MCF 10A (cell line): ENCODE results near the gene FTCDNL1. TPM values are rescaled to one million over a fixed set of nuclear protein-coding genes. Genes with fewer than 3 reads are reported as not detected.
A peak's percentile ranks its signal among the peaks of the same experiment; 100 is the strongest.

Experiments
- BruUV-seq: library from RNA; stranded (reverse); fragments of 400-500 nt; replicated peaks from 2 replicates; lab custom pipeline; 2021; lab: Mats Ljungman, UMichigan
- CTCF ChIA-PET: fragments of 300-600 bp; sonication (Branson Sonifier 250); formaldehyde crosslinking; extraction: SDS; loops from one replicate; lab custom pipeline; 2021; ENCODE audit warnings: antibody characterized with exemption, inconsistent platforms; lab: Yijun Ruan, JAX
- POLR2A ChIA-PET: fragments of 300-600, 350-650 bp; sonication (Branson Sonifier 250); formaldehyde crosslinking; extraction: SDS; loops from one replicate; lab custom pipeline; 2020; ENCODE audit warnings: antibody characterized with exemption, inconsistent platforms; lab: Yijun Ruan, JAX
- DNase-seq: peaks from one replicate; pipeline ENCODE4 v3.0.0-alpha.2; 2018; ENCODE audit not compliant: unreplicated experiment
- H3K27ac Mint-ChIP-seq: one replicate; pipeline ENCODE4 v1.8.0; 2022; ENCODE audit warnings: mild to moderate bottlenecking, low read depth, mixed read lengths; ENCODE audit not compliant: unreplicated experiment
- H3K27me3 Mint-ChIP-seq: one replicate; pipeline ENCODE4 v1.8.0; 2022; ENCODE audit warnings: mixed read lengths; ENCODE audit not compliant: insufficient read depth, unreplicated experiment
- H3K36me3 Mint-ChIP-seq: one replicate; pipeline ENCODE4 v1.8.0; 2022; ENCODE audit warnings: mild to moderate bottlenecking, moderate library complexity, mixed read lengths; ENCODE audit not compliant: insufficient read depth, unreplicated experiment
- H3K4me1 Mint-ChIP-seq: one replicate; pipeline ENCODE4 v1.8.0; 2022; ENCODE audit warnings: mixed read lengths; ENCODE audit not compliant: insufficient read depth, unreplicated experiment
- H3K4me3 Mint-ChIP-seq: one replicate; pipeline ENCODE4 v1.8.0; 2022; ENCODE audit warnings: mild to moderate bottlenecking, moderate library complexity, mixed read lengths; ENCODE audit not compliant: unreplicated experiment
- H3K9me3 Mint-ChIP-seq: one replicate; pipeline ENCODE4 v1.8.0; 2022; ENCODE audit warnings: mixed read lengths; ENCODE audit not compliant: unreplicated experiment
- CTCF ChIP-seq: fragments of 200-600 bp; IDR thresholded peaks from one replicate; pipeline ENCODE4 v1.8.0; 2022; ENCODE audit warnings: antibody characterized with exemption, mild to moderate bottlenecking; ENCODE audit not compliant: unreplicated experiment
- intact Hi-C: fragments of 100-400 bp; cut with micrococcal nuclease; formaldehyde crosslinking; loops from 2 replicates; pipeline ENCODE4 v1.14.1; 2022
- total RNA-seq: library from RNA; stranded (reverse); gene quantifications from 2 replicates; pipeline ENCODE4 v1.2.3, GENCODE V29; 2022

Gene FTCDNL1
- total RNA-seq, 1 experiment from 2014 or later, result 1.9 TPM

- H3K4me1 Mint-ChIP-seq, result no peaks in the 10 kb centered on the region
- intact Hi-C loops, result no loop called here
- POLR2A ChIA-PET, result no interaction called here
- no peak for TF ChIP-seq CTCF
- no TSS peak for BruUV-seq
- CTCF ChIA-PET, result interaction anchor here (0.7 to 1.2 kb wide), 3 partner anchors 18 to 126 kb away, joined by 3 to 5 read pairs (median 3); no protein-coding TSS in a partner anchor
- peaks cover 96% of the 10 kb centered on the region for H3K27me3 Mint-ChIP-seq
- no peaks in the 10 kb centered on the region for H3K9me3 Mint-ChIP-seq
- H3K27ac Mint-ChIP-seq, result no peak overlapping the region
- no peaks in the 10 kb centered on the region for H3K36me3 Mint-ChIP-seq
- no peak for DNase-seq
- H3K4me3 Mint-ChIP-seq, result no peak overlapping the region
Measured at GRCh38 chr2:199865905-199866304, 14.9 kb upstream of the FTCDNL1 start.

- Mint-ChIP-seq H3K9me3 (no peaks in the 10 kb centered on the region), H3K27me3 (peaks cover 87% of the 10 kb centered on the region), H3K4me1 (no peaks in the 10 kb centered on the region), H3K4me3 (no peak overlapping the region), H3K36me3 (no peaks in the 10 kb centered on the region), H3K27ac (no peak overlapping the region)
- BruUV-seq, result no TSS peak
- CTCF ChIA-PET, result interaction anchor here (0.6 to 3.4 kb wide), 6 partner anchors 22 to 1548 kb away, joined by 3 to 19 read pairs (median 8); no protein-coding TSS in a partner anchor
- intact Hi-C loops, result no loop called here
- DNase-seq, result peak; percentile 13
- TF ChIP-seq CTCF, result no peak
- POLR2A ChIA-PET, result no interaction called here
Measured at GRCh38 chr2:199862788-199863187, 11.8 kb upstream of the FTCDNL1 start.

GRCh38 chr2:199861132-199861774 lies 10.3 kb upstream of the FTCDNL1 start:
- H3K4me3 Mint-ChIP-seq, result no peak overlapping the region
- peaks cover 87% of the 10 kb centered on the region for H3K27me3 Mint-ChIP-seq
- H3K27ac Mint-ChIP-seq, result no peak overlapping the region
- H3K4me1 Mint-ChIP-seq, result no peaks in the 10 kb centered on the region
- no peaks in the 10 kb centered on the region for H3K36me3 Mint-ChIP-seq
- TF ChIP-seq CTCF, result peak; percentile 50
- POLR2A ChIA-PET, result no interaction called here
- intact Hi-C loops, result loop anchor here (1.0 to 2.0 kb wide), 2 partner anchors 120 to 157 kb away; no protein-coding TSS in a partner anchor
- BruUV-seq, result no TSS peak
- H3K9me3 Mint-ChIP-seq, result no peaks in the 10 kb centered on the region
- peak; percentile 20 for DNase-seq
- CTCF ChIA-PET, result interaction anchor here (0.5 to 3.4 kb wide), 19 partner anchors 9 to 1547 kb away, joined by 3 to 19 read pairs (median 3); no protein-coding TSS in a partner anchor

- Mint-ChIP-seq H3K4me3 (no peak overlapping the region), H3K4me1 (peaks cover 6% of the 10 kb centered on the region), H3K27ac (no peak overlapping the region), H3K36me3 (no peaks in the 10 kb centered on the region), H3K9me3 (no peaks in the 10 kb centered on the region), H3K27me3 (peaks cover 74% of the 10 kb centered on the region)
- no peak for TF ChIP-seq CTCF
- no peak for DNase-seq
- ChIA-PET POLR2A (interaction anchor here (0.6 to 1.4 kb wide), 2 partner anchors 401 to 1065 kb away, joined by 3 read pairs; no protein-coding TSS in a partner anchor), CTCF (interaction anchor here (0.6 to 1.7 kb wide), 5 partner anchors 15 to 1541 kb away, joined by 3 to 6 read pairs (median 4); no protein-coding TSS in a partner anchor)
- intact Hi-C loops, result loop anchor here (10.0 kb wide), 1 partner anchor 89 kb away; no protein-coding TSS in a partner anchor
- BruUV-seq, result no TSS peak
Measured at GRCh38 chr2:199855812-199856211, 4.8 kb upstream of the FTCDNL1 start.
